Mesenchymal stem cell (in vitro differentiated cells and primary cell): ENCODE data around the gene YEATS4.
A peak's percentile ranks its signal among the peaks of the same experiment; 100 is the strongest.

Source experiments
- DNase-seq: peaks from one replicate; pipeline ENCODE4 v3.0.0-alpha.2; 2013
- H2AFZ ChIP-seq: one replicate; pipeline ENCODE4 v1.6.1; 2013; ENCODE audit warnings: low read depth, mild to moderate bottlenecking, control low read depth, inconsistent platforms, low read length, moderate library complexity
- H2AK5ac ChIP-seq: 2 replicates; pipeline ENCODE4 v1.6.1; 2013; ENCODE audit warnings: low read length, moderate library complexity, mild to moderate bottlenecking, inconsistent platforms; ENCODE audit not compliant: severe bottlenecking
- H2BK120ac ChIP-seq: one replicate; pipeline ENCODE4 v1.6.1; 2013; ENCODE audit warnings: low read depth, mild to moderate bottlenecking, inconsistent platforms, low read length, moderate library complexity
- H2BK12ac ChIP-seq, 2 experiments: one replicate each; pipeline ENCODE4 v1.6.1; 2013; ENCODE audit warnings: inconsistent platforms in 2 of 2, low read length in 2 of 2, mild to moderate bottlenecking in 2 of 2, moderate library complexity in 2 of 2, control low read depth in 1 of 2
- H2BK15ac ChIP-seq: one replicate; pipeline ENCODE4 v1.6.1; 2013; ENCODE audit warnings: mild to moderate bottlenecking, low read depth, inconsistent platforms; ENCODE audit not compliant: poor library complexity, severe bottlenecking
- H2BK5ac ChIP-seq: 2 replicates; pipeline ENCODE4 v1.6.1; 2013; ENCODE audit warnings: low read depth, mild to moderate bottlenecking, low read length, control low read depth, inconsistent platforms; ENCODE audit not compliant: poor library complexity, severe bottlenecking
- H3K14ac ChIP-seq, 2 experiments: one replicate each; pipeline ENCODE4 v1.6.1; 2013; ENCODE audit warnings: inconsistent platforms in 2 of 2, low read length in 2 of 2, control low read depth in 1 of 2, mild to moderate bottlenecking in 1 of 2, moderate library complexity in 1 of 2
- H3K18ac ChIP-seq, 2 experiments: one replicate each; pipeline ENCODE4 v1.6.1; 2013; ENCODE audit warnings: inconsistent platforms in 2 of 2, low read length in 2 of 2, control low read depth in 1 of 2, low read depth in 1 of 2, mild to moderate bottlenecking in 1 of 2
- H3K23ac ChIP-seq, 2 experiments: one replicate each; pipeline ENCODE4 v1.6.1; 2013; ENCODE audit warnings: inconsistent platforms in 2 of 2, low read length in 2 of 2, mild to moderate bottlenecking in 2 of 2, moderate library complexity in 2 of 2, control low read depth in 1 of 2
- H3K27ac ChIP-seq: 2 replicates; pipeline ENCODE4 v1.5.1; 2013; ENCODE audit warnings: mild to moderate bottlenecking, moderate library complexity, low read length, control low read depth, inconsistent platforms; ENCODE audit not compliant: poor library complexity, severe bottlenecking
- H3K27me3 ChIP-seq, 2 experiments: 2 replicates each; pipeline versions ENCODE4 v1.6.1 to v1.7.0; 2013; ENCODE audit warnings: low read length in 2 of 2, mild to moderate bottlenecking in 2 of 2, moderate library complexity in 2 of 2, control low read depth in 1 of 2, inconsistent platforms in 1 of 2; ENCODE audit not compliant: control insufficient read depth in 1 of 2, insufficient read depth in 1 of 2
- H3K36me3 ChIP-seq, 2 experiments: 2 replicates each; pipeline versions ENCODE4 v1.6.1 to v1.7.0; 2013; ENCODE audit warnings: low read length in 2 of 2, control low read depth in 1 of 2, inconsistent platforms in 1 of 2, low read depth in 1 of 2, mild to moderate bottlenecking in 1 of 2; ENCODE audit not compliant: insufficient read depth in 2 of 2, control insufficient read depth in 1 of 2
- H3K4ac ChIP-seq, 2 experiments: one replicate each; pipeline ENCODE4 v1.6.1; 2013; ENCODE audit warnings: inconsistent platforms in 2 of 2, low read length in 2 of 2, mild to moderate bottlenecking in 2 of 2, moderate library complexity in 2 of 2, control low read depth in 1 of 2, low read depth in 1 of 2
- H3K4me1 ChIP-seq: 2 replicates; pipeline ENCODE4 v1.6.1; 2013; ENCODE audit warnings: low read depth, low read length, control low read depth; ENCODE audit not compliant: control insufficient read depth, insufficient read depth
- H3K4me2 ChIP-seq: 2 replicates; pipeline ENCODE4 v1.6.1; 2013; ENCODE audit warnings: low read length, mild to moderate bottlenecking, inconsistent platforms; ENCODE audit not compliant: poor library complexity, severe bottlenecking
- H3K4me3 ChIP-seq, 2 experiments: 2 replicates each; pipeline versions ENCODE4 v1.5.1 to v1.7.0; 2013; ENCODE audit warnings: low read length in 2 of 2, mild to moderate bottlenecking in 2 of 2, control low read depth in 1 of 2, low read depth in 1 of 2; ENCODE audit not compliant: insufficient read depth in 1 of 2
- H3K79me1 ChIP-seq: replicated peaks from 2 replicates; pipeline ENCODE4 v1.6.1; 2013; ENCODE audit warnings: mild to moderate bottlenecking, control low read depth, low read length, inconsistent platforms; ENCODE audit not compliant: poor library complexity, severe bottlenecking
- H3K9ac ChIP-seq: 2 replicates; pipeline ENCODE4 v1.7.0; 2013; ENCODE audit warnings: mild to moderate bottlenecking, low read length, moderate library complexity
- H3K9me3 ChIP-seq: 2 replicates; pipeline ENCODE4 v1.7.0; 2013; ENCODE audit warnings: mild to moderate bottlenecking, low read length; ENCODE audit not compliant: control insufficient read depth
- H4K8ac ChIP-seq: one replicate; pipeline ENCODE4 v1.6.1; 2013; ENCODE audit warnings: inconsistent platforms, mild to moderate bottlenecking, low read length, moderate library complexity
- H4K91ac ChIP-seq: one replicate; pipeline ENCODE4 v1.6.1; 2013; ENCODE audit warnings: mild to moderate bottlenecking, low read length, inconsistent platforms
- WGBS: methylation state at CpG from one replicate; pipeline ENCODE4 v1.1.7; 2013; ENCODE audit warnings: mixed read lengths; 5-methylcytosine and 5-hydroxymethylcytosine counted together

YEATS4 gene

GRCh38 chr12:69355363-69356028 is 4.0 kb upstream of the YEATS4 start:
- no peaks in the 10 kb centered on the region for H3K36me3 ChIP-seq
- no peak overlapping the region for H3K4me2 ChIP-seq
- no peak overlapping the region for H3K4me3 ChIP-seq
- no peak overlapping the region for H3K18ac ChIP-seq
- H2BK120ac ChIP-seq = no peak overlapping the region
- no peak overlapping the region for H3K23ac ChIP-seq
- no peaks in the 10 kb centered on the region for H3K27me3 ChIP-seq
- no peaks in the 10 kb centered on the region for H3K4me1 ChIP-seq
- H4K8ac ChIP-seq = no peak overlapping the region
- no peak overlapping the region for H2AFZ ChIP-seq
- no peak overlapping the region for H3K9ac ChIP-seq
- no peak overlapping the region for H2BK5ac ChIP-seq
- H2BK15ac ChIP-seq = no peak overlapping the region
- H3K27ac ChIP-seq = no peak overlapping the region
- no peaks in the 10 kb centered on the region for H3K9me3 ChIP-seq
- H2AK5ac ChIP-seq = no peak overlapping the region
- H3K14ac ChIP-seq = no peak overlapping the region
- DNase-seq = no peak
- H2BK12ac ChIP-seq = no peak overlapping the region
- no peaks in the 10 kb centered on the region for H3K79me1 ChIP-seq
- 93% methylated on average over 1 of the region's 2 CpGs for WGBS
- H3K4ac ChIP-seq = no peak overlapping the region
- no peak overlapping the region for H4K91ac ChIP-seq

GRCh38 chr12:69360348-69360672 is 767 bp downstream of the YEATS4 start:
- WGBS = 17% methylated on average over 10 of the region's 10 CpGs
- Histone ChIP-seq H2BK120ac (no peak overlapping the region), H2BK5ac (no peak overlapping the region), H3K23ac (no peak overlapping the region), H2BK15ac (no peak overlapping the region), H3K4me3 (peak overlapping the region; percentile 89 to 92), H3K4me2 (peak overlapping the region; percentile 93), H3K14ac (no peak overlapping the region), H3K4me1 (peaks cover 2% of the 10 kb centered on the region), H3K27ac (no peak overlapping the region), H3K79me1 (no peaks in the 10 kb centered on the region), H2BK12ac (no peak overlapping the region), H4K91ac (no peak overlapping the region), H2AK5ac (no peak overlapping the region), H3K27me3 (no peaks in the 10 kb centered on the region), H3K4ac (no peak overlapping the region), H3K9ac (peak overlapping the region; percentile 96), H3K9me3 (no peaks in the 10 kb centered on the region), H3K18ac (no peak overlapping the region), H2AFZ (peak overlapping the region; percentile 100), H4K8ac (no peak overlapping the region), H3K36me3 (peaks cover 0 to 18% of the 10 kb centered on the region in 2 experiments)
- no peak for DNase-seq

GRCh38 chr12:69366796-69367195 is 7.3 kb downstream of the YEATS4 start:
- Histone ChIP-seq H3K4me1 (no peaks in the 10 kb centered on the region), H3K4me2 (no peak overlapping the region), H2AK5ac (no peak overlapping the region), H3K79me1 (peaks cover 9% of the 10 kb centered on the region), H3K9ac (no peak overlapping the region), H3K4me3 (no peak overlapping the region), H3K36me3 (peaks cover 3 to 70% of the 10 kb centered on the region in 2 experiments), H3K18ac (no peak overlapping the region), H3K4ac (no peak overlapping the region), H4K91ac (no peak overlapping the region), H4K8ac (no peak overlapping the region), H3K9me3 (no peaks in the 10 kb centered on the region), H2BK120ac (no peak overlapping the region), H3K27ac (no peak overlapping the region), H2BK15ac (no peak overlapping the region), H2AFZ (no peak overlapping the region), H3K27me3 (no peaks in the 10 kb centered on the region), H3K14ac (no peak overlapping the region), H3K23ac (no peak overlapping the region), H2BK12ac (no peak overlapping the region), H2BK5ac (no peak overlapping the region)
- 99% methylated on average over 2 of the region's 5 CpGs for WGBS
- DNase-seq = no peak

GRCh38 chr12:69368171-69368570 is 8.6 kb downstream of the YEATS4 start:
- H3K36me3 ChIP-seq = peaks cover 3 to 75% of the 10 kb centered on the region in 2 experiments
- H3K18ac ChIP-seq = no peak overlapping the region
- H3K9ac ChIP-seq = no peak overlapping the region
- H2AFZ ChIP-seq = no peak overlapping the region
- no peak for DNase-seq
- no peak overlapping the region for H2BK5ac ChIP-seq
- no peak overlapping the region for H2BK120ac ChIP-seq
- WGBS = 93% methylated on average over 1 of the region's 1 CpG
- no peak overlapping the region for H3K4ac ChIP-seq
- no peak overlapping the region for H4K8ac ChIP-seq
- H3K23ac ChIP-seq = no peak overlapping the region
- H3K79me1 ChIP-seq = peaks cover 9% of the 10 kb centered on the region
- H2BK15ac ChIP-seq = no peak overlapping the region
- no peaks in the 10 kb centered on the region for H3K9me3 ChIP-seq
- H3K14ac ChIP-seq = no peak overlapping the region
- no peak overlapping the region for H3K27ac ChIP-seq
- no peaks in the 10 kb centered on the region for H3K4me1 ChIP-seq
- H3K27me3 ChIP-seq = no peaks in the 10 kb centered on the region
- no peak overlapping the region for H2BK12ac ChIP-seq
- H3K4me2 ChIP-seq = no peak overlapping the region
- no peak overlapping the region for H3K4me3 ChIP-seq
- no peak overlapping the region for H2AK5ac ChIP-seq
- H4K91ac ChIP-seq = no peak overlapping the region
